GM23338 (cell line): ENCODE data around the gene USP36. TPM values are rescaled to one million over a fixed set of nuclear protein-coding genes. Genes with fewer than 3 reads are reported as not detected.

ENCODE experiments used
- ATAC-seq: fragments of 200-7000 bp; cut with Tn5 transposase; 3 replicates; pipeline ENCODE4 v1.9.1; 2020
- DNase-seq: peaks from one replicate; pipeline ENCODE4 v3.0.0-alpha.2; 2015; ENCODE audit warnings: low spot score
- H2AFZ ChIP-seq: fragments of 200-600 bp; sonication (generic); 2 replicates; pipeline ENCODE4 v1.8.0; 2016; ENCODE audit warnings: antibody characterized with exemption, mild to moderate bottlenecking, moderate library complexity
- H3F3A ChIP-seq: fragments of 200-600 bp; sonication (generic); replicated peaks from 2 replicates; pipeline ENCODE4 v1.8.0; 2017; ENCODE audit warnings: antibody characterized with exemption, mixed run types, low read depth
- H3K27ac ChIP-seq: fragments of 200-600 bp; sonication (generic); 2 replicates; pipeline ENCODE4 v1.6.1; 2016; ENCODE audit warnings: low read depth
- H3K27me3 ChIP-seq: fragments of 200-600 bp; sonication (generic); 2 replicates; pipeline ENCODE4 v1.8.0; 2016; ENCODE audit warnings: mild to moderate bottlenecking, mixed run types, moderate library complexity; ENCODE audit not compliant: insufficient read depth
- H3K36me3 ChIP-seq: fragments of 200-600 bp; sonication (generic); 2 replicates; pipeline ENCODE4 v1.8.0; 2016; ENCODE audit warnings: mild to moderate bottlenecking; ENCODE audit not compliant: insufficient read depth
- H3K4me1 ChIP-seq: fragments of 200-600 bp; sonication (generic); 2 replicates; pipeline ENCODE4 v1.8.0; 2016; ENCODE audit warnings: mild to moderate bottlenecking, moderate library complexity; ENCODE audit not compliant: insufficient read depth
- H3K4me2 ChIP-seq: fragments of 200-600 bp; sonication (generic); 2 replicates; pipeline ENCODE4 v1.7.1; 2017; ENCODE audit warnings: mixed run types
- H3K4me3 ChIP-seq: fragments of 200-600 bp; sonication (generic); 2 replicates; pipeline ENCODE4 v1.6.1; 2016; ENCODE audit warnings: mixed run types
- H3K79me2 ChIP-seq: fragments of 200-600 bp; sonication (generic); replicated peaks from 2 replicates; pipeline ENCODE4 v1.8.0; 2017; ENCODE audit warnings: mild to moderate bottlenecking; ENCODE audit not compliant: insufficient read depth
- H3K9me2 ChIP-seq: fragments of 200-600 bp; sonication (generic); 2 replicates; pipeline ENCODE4 v1.8.0; 2017; ENCODE audit not compliant: insufficient read depth
- H4K20me1 ChIP-seq: fragments of 200-600 bp; sonication (generic); replicated peaks from 2 replicates; pipeline ENCODE4 v1.8.0; 2017; ENCODE audit warnings: mild to moderate bottlenecking; ENCODE audit not compliant: insufficient read depth
- H3K27ac Mint-ChIP-seq: 2 replicates; pipeline ENCODE4 v1.8.0; 2020; ENCODE audit warnings: inconsistent platforms, mild to moderate bottlenecking, moderate library complexity, mixed read lengths
- H3K27me3 Mint-ChIP-seq: 3 replicates; pipeline ENCODE4 v1.8.0; 2022; ENCODE audit warnings: low read depth, mild to moderate bottlenecking, moderate library complexity, mixed read lengths, inconsistent platforms; ENCODE audit not compliant: insufficient read depth, poor library complexity
- H3K36me3 Mint-ChIP-seq: 3 replicates; pipeline ENCODE4 v1.8.0; 2021; ENCODE audit warnings: low read depth, mild to moderate bottlenecking, inconsistent platforms, moderate library complexity, mixed read lengths
- H3K4me1 Mint-ChIP-seq: 3 replicates; pipeline ENCODE4 v1.8.0; 2020; ENCODE audit warnings: mild to moderate bottlenecking, inconsistent platforms, mixed read lengths
- H3K4me3 Mint-ChIP-seq: 3 replicates; pipeline ENCODE4 v1.8.0; 2021; ENCODE audit warnings: moderate library complexity, mild to moderate bottlenecking, inconsistent platforms, mixed read lengths
- H3K9me3 Mint-ChIP-seq: 3 replicates; pipeline ENCODE4 v1.8.0; 2020; ENCODE audit warnings: moderate library complexity, mild to moderate bottlenecking, inconsistent platforms, mixed read lengths
- CREB1 ChIP-seq: fragments of 250-450 bp; sonication (Bioruptor Pico); IDR thresholded peaks from 2 replicates; pipeline ENCODE4 v1.5.0; 2020; ENCODE audit warnings: low read depth, mild to moderate bottlenecking, moderate library complexity
- JUNB ChIP-seq: IDR thresholded peaks from one replicate; pipeline ENCODE4 v1.6.1; 2016; ENCODE audit warnings: antibody characterized with exemption; ENCODE audit not compliant: unreplicated experiment
- NANOG ChIP-seq: IDR thresholded peaks from 2 replicates; pipeline ENCODE4 v1.6.1; 2016; ENCODE audit warnings: antibody characterized with exemption, borderline replicate concordance
- POLR2AphosphoS5 ChIP-seq: IDR thresholded peaks from 2 replicates; pipeline ENCODE4 v1.6.1; 2016; ENCODE audit warnings: antibody characterized with exemption, low read depth
- STAT1 ChIP-seq: IDR thresholded peaks from one replicate; pipeline ENCODE4 v1.6.1; 2016; ENCODE audit warnings: antibody characterized with exemption; ENCODE audit not compliant: unreplicated experiment
- ZNF114 ChIP-seq: fragments of 250-450 bp; sonication (Bioruptor Pico); IDR thresholded peaks from 2 replicates; pipeline ENCODE4 v1.5.0; 2020; ENCODE audit warnings: mild to moderate bottlenecking, moderate library complexity
- ZNF331 ChIP-seq: fragments of 250-450 bp; sonication (Bioruptor Pico); IDR thresholded peaks from 2 replicates; pipeline ENCODE4 v1.5.0; 2020; ENCODE audit warnings: low read depth, mild to moderate bottlenecking, moderate library complexity
- polyA plus RNA-seq: library from polyadenylated mRNA; unstranded; fragments of >200 nt; fragmentation: Nextera tagmentation; extraction: Ambion mirVana; gene quantifications from 2 replicates; pipeline ENCODE4 v1.2.1, GENCODE V29; 2016
- total RNA-seq: library from RNA; depleted of rRNA; stranded (reverse); fragments of >200 nt; shearing (Covaris generic); gene quantifications from 2 replicates; pipeline ENCODE4 v1.2.3, GENCODE V29; 2014
- TF ChIP-seq, protein P1 (sequence below): fragments of 250-450 bp; sonication (Bioruptor Pico); IDR thresholded peaks from 2 replicates; pipeline ENCODE4 v1.5.0; 2020; ENCODE audit warnings: mild to moderate bottlenecking, moderate library complexity
- TF ChIP-seq, protein P2 (sequence below), 2 experiments: fragments of 200-600 bp in 1 of 2; sonication (generic) in 1 of 2; conservative IDR thresholded peaks; 2 replicates each; pipeline versions ENCODE4 v1.5.1 to v1.6.1; 2016 to 2017; ENCODE audit warnings: antibody characterized with exemption in 2 of 2, low read depth in 2 of 2, mild to moderate bottlenecking in 2 of 2, moderate library complexity in 1 of 2

Gene USP36
- total and polyA plus RNA-seq, 2 experiments from 2014 or later = 36.2 to 55.5 TPM

DNA sequence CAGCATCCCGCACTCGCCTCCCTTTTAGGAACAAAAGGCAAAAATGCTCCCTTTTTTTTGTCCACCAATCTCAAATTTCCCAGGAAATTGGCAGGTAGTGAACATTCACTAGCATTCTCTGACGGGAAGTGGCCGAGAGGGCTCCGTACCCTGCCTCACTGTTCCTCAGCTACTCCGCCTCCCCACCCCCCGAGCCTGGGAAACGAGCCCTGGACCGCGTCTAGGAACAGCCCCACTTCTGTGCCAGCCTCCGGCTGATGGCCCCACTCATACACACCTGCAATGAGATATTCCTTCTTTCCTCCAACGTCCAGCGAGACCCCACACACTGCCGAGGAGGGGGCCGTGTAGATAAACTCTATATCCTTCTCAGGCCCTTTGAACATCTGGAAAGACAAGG, 30.0 kb upstream of the USP36 start (continued):
- TF ChIP-seq, protein P1, sequence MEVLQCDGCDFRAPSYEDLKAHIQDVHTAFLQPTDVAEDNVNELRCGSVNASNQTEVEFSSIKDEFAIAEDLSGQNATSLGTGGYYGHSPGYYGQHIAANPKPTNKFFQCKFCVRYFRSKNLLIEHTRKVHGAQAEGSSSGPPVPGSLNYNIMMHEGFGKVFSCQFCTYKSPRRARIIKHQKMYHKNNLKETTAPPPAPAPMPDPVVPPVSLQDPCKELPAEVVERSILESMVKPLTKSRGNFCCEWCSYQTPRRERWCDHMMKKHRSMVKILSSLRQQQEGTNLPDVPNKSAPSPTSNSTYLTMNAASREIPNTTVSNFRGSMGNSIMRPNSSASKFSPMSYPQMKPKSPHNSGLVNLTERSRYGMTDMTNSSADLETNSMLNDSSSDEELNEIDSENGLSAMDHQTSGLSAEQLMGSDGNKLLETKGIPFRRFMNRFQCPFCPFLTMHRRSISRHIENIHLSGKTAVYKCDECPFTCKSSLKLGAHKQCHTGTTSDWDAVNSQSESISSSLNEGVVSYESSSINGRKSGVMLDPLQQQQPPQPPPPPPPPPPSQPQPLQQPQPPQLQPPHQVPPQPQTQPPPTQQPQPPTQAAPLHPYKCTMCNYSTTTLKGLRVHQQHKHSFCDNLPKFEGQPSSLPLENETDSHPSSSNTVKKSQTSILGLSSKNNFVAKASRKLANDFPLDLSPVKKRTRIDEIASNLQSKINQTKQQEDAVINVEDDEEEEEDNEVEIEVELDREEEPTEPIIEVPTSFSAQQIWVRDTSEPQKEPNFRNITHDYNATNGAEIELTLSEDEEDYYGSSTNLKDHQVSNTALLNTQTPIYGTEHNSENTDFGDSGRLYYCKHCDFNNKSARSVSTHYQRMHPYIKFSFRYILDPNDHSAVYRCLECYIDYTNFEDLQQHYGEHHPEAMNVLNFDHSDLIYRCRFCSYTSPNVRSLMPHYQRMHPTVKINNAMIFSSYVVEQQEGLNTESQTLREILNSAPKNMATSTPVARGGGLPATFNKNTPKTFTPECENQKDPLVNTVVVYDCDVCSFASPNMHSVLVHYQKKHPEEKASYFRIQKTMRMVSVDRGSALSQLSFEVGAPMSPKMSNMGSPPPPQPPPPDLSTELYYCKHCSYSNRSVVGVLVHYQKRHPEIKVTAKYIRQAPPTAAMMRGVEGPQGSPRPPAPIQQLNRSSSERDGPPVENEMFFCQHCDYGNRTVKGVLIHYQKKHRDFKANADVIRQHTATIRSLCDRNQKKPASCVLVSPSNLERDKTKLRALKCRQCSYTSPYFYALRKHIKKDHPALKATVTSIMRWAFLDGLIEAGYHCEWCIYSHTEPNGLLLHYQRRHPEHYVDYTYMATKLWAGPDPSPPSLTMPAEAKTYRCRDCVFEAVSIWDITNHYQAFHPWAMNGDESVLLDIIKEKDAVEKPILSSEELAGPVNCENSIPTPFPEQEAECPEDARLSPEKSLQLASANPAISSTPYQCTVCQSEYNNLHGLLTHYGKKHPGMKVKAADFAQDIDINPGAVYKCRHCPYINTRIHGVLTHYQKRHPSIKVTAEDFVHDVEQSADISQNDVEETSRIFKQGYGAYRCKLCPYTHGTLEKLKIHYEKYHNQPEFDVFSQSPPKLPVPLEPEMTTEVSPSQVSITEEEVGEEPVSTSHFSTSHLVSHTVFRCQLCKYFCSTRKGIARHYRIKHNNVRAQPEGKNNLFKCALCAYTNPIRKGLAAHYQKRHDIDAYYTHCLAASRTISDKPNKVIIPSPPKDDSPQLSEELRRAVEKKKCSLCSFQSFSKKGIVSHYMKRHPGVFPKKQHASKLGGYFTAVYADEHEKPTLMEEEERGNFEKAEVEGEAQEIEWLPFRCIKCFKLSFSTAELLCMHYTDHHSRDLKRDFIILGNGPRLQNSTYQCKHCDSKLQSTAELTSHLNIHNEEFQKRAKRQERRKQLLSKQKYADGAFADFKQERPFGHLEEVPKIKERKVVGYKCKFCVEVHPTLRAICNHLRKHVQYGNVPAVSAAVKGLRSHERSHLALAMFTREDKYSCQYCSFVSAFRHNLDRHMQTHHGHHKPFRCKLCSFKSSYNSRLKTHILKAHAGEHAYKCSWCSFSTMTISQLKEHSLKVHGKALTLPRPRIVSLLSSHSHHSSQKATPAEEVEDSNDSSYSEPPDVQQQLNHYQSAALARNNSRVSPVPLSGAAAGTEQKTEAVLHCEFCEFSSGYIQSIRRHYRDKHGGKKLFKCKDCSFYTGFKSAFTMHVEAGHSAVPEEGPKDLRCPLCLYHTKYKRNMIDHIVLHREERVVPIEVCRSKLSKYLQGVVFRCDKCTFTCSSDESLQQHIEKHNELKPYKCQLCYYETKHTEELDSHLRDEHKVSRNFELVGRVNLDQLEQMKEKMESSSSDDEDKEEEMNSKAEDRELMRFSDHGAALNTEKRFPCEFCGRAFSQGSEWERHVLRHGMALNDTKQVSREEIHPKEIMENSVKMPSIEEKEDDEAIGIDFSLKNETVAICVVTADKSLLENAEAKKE (CRISPR knock-in tag) = no peak
- TF ChIP-seq ZNF331 (CRISPR knock-in tag) = no peak
- TF ChIP-seq NANOG = no peak
- TF ChIP-seq JUNB = no peak
- no peak for TF ChIP-seq POLR2AphosphoS5

DNA sequence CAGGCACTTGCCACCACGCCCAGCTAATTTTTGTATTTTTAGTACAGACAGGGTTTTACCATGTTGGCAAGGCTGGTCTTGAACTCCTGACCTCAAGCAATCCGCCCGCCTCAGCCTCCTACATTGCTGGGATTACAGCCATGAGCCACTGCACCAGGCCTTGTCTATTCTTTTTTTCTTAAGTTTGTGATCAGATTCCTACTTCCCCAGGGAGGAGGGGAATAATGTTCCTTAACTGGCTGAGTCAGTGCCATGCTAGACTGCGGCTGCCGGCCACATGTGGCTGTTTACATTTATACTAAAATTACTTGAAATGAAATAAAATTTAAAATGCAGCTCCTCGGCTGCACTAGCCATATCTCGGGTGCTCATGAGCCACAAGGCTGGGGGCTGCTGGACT, 27.8 kb upstream of the USP36 start:
- Histone ChIP-seq H3K4me3 (no peak overlapping the region), H3K36me3 (no peaks in the 10 kb centered on the region), H3K27me3 (no peaks in the 10 kb centered on the region), H3K4me2 (no peak overlapping the region), H3K27ac (no peak overlapping the region), H3K79me2 (no peaks in the 10 kb centered on the region), H2AFZ (no peak overlapping the region), H3K9me2 (no peaks in the 10 kb centered on the region), H4K20me1 (no peaks in the 10 kb centered on the region), H3K4me1 (no peaks in the 10 kb centered on the region), H3F3A (no peaks in the 10 kb centered on the region)
- Mint-ChIP-seq H3K4me1 (peaks cover 4% of the 10 kb centered on the region; the same call in 2 of the 3 replicates), H3K9me3 (no peaks in the 10 kb centered on the region), H3K4me3 (no peak overlapping the region), H3K36me3 (peaks cover 9% of the 10 kb centered on the region), H3K27me3 (peaks cover 8% of the 10 kb centered on the region), H3K27ac (no peak overlapping the region)
- DNase-seq = no peak
- ATAC-seq = no peak
- TF ChIP-seq, protein P1 (CRISPR knock-in tag) = no peak
- TF ChIP-seq, protein P2, sequence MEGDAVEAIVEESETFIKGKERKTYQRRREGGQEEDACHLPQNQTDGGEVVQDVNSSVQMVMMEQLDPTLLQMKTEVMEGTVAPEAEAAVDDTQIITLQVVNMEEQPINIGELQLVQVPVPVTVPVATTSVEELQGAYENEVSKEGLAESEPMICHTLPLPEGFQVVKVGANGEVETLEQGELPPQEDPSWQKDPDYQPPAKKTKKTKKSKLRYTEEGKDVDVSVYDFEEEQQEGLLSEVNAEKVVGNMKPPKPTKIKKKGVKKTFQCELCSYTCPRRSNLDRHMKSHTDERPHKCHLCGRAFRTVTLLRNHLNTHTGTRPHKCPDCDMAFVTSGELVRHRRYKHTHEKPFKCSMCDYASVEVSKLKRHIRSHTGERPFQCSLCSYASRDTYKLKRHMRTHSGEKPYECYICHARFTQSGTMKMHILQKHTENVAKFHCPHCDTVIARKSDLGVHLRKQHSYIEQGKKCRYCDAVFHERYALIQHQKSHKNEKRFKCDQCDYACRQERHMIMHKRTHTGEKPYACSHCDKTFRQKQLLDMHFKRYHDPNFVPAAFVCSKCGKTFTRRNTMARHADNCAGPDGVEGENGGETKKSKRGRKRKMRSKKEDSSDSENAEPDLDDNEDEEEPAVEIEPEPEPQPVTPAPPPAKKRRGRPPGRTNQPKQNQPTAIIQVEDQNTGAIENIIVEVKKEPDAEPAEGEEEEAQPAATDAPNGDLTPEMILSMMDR (conservative IDR thresholded peaks at IDR 0.05; ENCODE audit: low read depth in 2 of 2) = no peak
- TF ChIP-seq ZNF331 (CRISPR knock-in tag) (no peak), STAT1 (no peak), CREB1 (CRISPR knock-in tag) (no peak), ZNF114 (CRISPR knock-in tag) (no peak), POLR2AphosphoS5 (no peak)
